PC-3 (cell line): ENCODE measurements around the gene DPH7. TPM values are rescaled to one million over a fixed set of nuclear protein-coding genes. Genes with fewer than 3 reads are reported as not detected.
"Not testable (repeated sequence)": the region's sequence is repeated elsewhere in the genome, so short reads cannot be mapped to it uniquely, and the experiment has no call there.

ENCODE experiments used
- ATAC-seq: fragments of 200-7000 bp; cut with Tn5 transposase; 2 replicates; pipeline ENCODE4 v1.9.1; 2020; ENCODE audit warnings: mild to moderate bottlenecking, moderate library complexity
- BruUV-seq: library from RNA; stranded (reverse); fragments of 400-500 nt; replicated peaks from 2 replicates; lab custom pipeline; 2021; lab: Mats Ljungman, UMichigan
- CTCF ChIA-PET: fragments of 300-600 bp; sonication (Branson Sonifier 250); formaldehyde crosslinking; loops from one replicate; lab custom pipeline; 2022; ENCODE audit warnings: antibody characterized with exemption; lab: Charles Lee
- POLR2A ChIA-PET: fragments of 300-600 bp; sonication (Branson Sonifier 250); formaldehyde crosslinking; loops from one replicate; lab custom pipeline; 2022; ENCODE audit warnings: antibody characterized with exemption; ENCODE audit not compliant: unreplicated experiment; lab: Charles Lee
- DNase-seq: peaks from one replicate; pipeline ENCODE4 v3.0.0-alpha.2; 2015
- H2AFZ ChIP-seq: fragments of 300-600 bp; sonication (generic); 2 replicates; pipeline ENCODE4 v1.6.0; 2016; ENCODE audit warnings: antibody characterized with exemption, low read length
- H3F3A ChIP-seq: fragments of 300-600 bp; sonication (generic); one replicate; pipeline ENCODE4 v1.6.0; 2017; ENCODE audit warnings: antibody characterized with exemption, low read length, control low read depth, mild to moderate bottlenecking; ENCODE audit not compliant: unreplicated experiment
- H3K27ac ChIP-seq: fragments of 300-600 bp; sonication (generic); 2 replicates; pipeline ENCODE4 v1.5.1; 2016; ENCODE audit warnings: mild to moderate bottlenecking, low read length
- H3K27me3 ChIP-seq: fragments of 300-600 bp; sonication (generic); 2 replicates; pipeline ENCODE4 v1.6.1; 2016; ENCODE audit warnings: low read length, mixed read lengths
- H3K36me3 ChIP-seq: fragments of 300-600 bp; sonication (generic); 2 replicates; pipeline ENCODE4 v1.6.1; 2016; ENCODE audit warnings: low read depth, mixed run types, low read length, mixed read lengths
- H3K4me1 ChIP-seq: fragments of 300-600 bp; sonication (generic); 2 replicates; pipeline ENCODE4 v1.5.1; 2016; ENCODE audit warnings: low read length; ENCODE audit not compliant: insufficient read depth
- H3K4me2 ChIP-seq: fragments of 300-600 bp; sonication (generic); 2 replicates; pipeline ENCODE4 v1.6.0; 2016; ENCODE audit warnings: low read length
- H3K4me3 ChIP-seq: fragments of 300-600 bp; sonication (generic); 2 replicates; pipeline ENCODE4 v1.5.1; 2016; ENCODE audit warnings: mild to moderate bottlenecking, low read length, mixed read lengths
- H3K79me2 ChIP-seq: fragments of 300-600 bp; sonication (generic); 2 replicates; pipeline ENCODE4 v1.6.1; 2017; ENCODE audit warnings: low read length, mixed read lengths
- H3K9ac ChIP-seq: fragments of 300-600 bp; sonication (generic); 2 replicates; pipeline ENCODE4 v1.6.0; 2016; ENCODE audit warnings: mild to moderate bottlenecking, low read length
- H3K9me2 ChIP-seq: fragments of 300-600 bp; sonication (generic); replicated peaks from 2 replicates; pipeline ENCODE4 v1.6.1; 2016; ENCODE audit warnings: mixed run types, low read length, mixed read lengths
- H3K9me3 ChIP-seq: fragments of 300-600 bp; sonication (generic); 2 replicates; pipeline ENCODE4 v1.6.1; 2016; ENCODE audit warnings: low read length, mixed read lengths
- H4K20me1 ChIP-seq: fragments of 300-600 bp; sonication (generic); 2 replicates; pipeline ENCODE4 v1.6.1; 2016; ENCODE audit warnings: low read length, mixed read lengths
- CTCF ChIP-seq: fragments of 300-600 bp; sonication (generic); conservative IDR thresholded peaks from 2 replicates; pipeline ENCODE4 v1.5.1; 2017; ENCODE audit warnings: antibody characterized with exemption, low read depth, mild to moderate bottlenecking, low read length
- EZH2 ChIP-seq: fragments of 300-600 bp; sonication (generic); IDR thresholded peaks from one replicate; pipeline ENCODE4 v1.6.1; 2017; ENCODE audit warnings: antibody characterized with exemption, mild to moderate bottlenecking, low read length; ENCODE audit not compliant: unreplicated experiment
- EZH2phosphoT487 ChIP-seq: fragments of 300-600 bp; sonication (generic); IDR thresholded peaks from 2 replicates; pipeline ENCODE4 v1.6.1; 2018; ENCODE audit warnings: mild to moderate bottlenecking, antibody characterized with exemption, low read length, borderline replicate concordance
- intact Hi-C: fragments of 100-400 bp; cut with micrococcal nuclease; formaldehyde crosslinking; loops from 2 replicates; pipeline ENCODE4 v1.9.0; 2023
- total RNA-seq: library from RNA; depleted of rRNA; stranded (reverse); fragments of >200 nt; gene quantifications from 2 replicates; pipeline ENCODE4 v1.2.3, GENCODE V29; 2014

Gene DPH7
- total RNA-seq, 1 experiment from 2014 or later: 35.1 TPM

GRCh38 chr9:137542486-137542885, 36.2 kb downstream of the DPH7 start:
- Histone ChIP-seq H2AFZ (no peak overlapping the region), H3K4me2 (no peak overlapping the region), H3F3A (no peaks in the 10 kb centered on the region), H3K27ac (no peak overlapping the region), H3K9me2 (no peaks in the 10 kb centered on the region), H4K20me1 (no peaks in the 10 kb centered on the region), H3K9me3 (no peaks in the 10 kb centered on the region), H3K9ac (no peak overlapping the region), H3K27me3 (no peaks in the 10 kb centered on the region), H3K79me2 (no peaks in the 10 kb centered on the region), H3K36me3 (no peaks in the 10 kb centered on the region), H3K4me1 (no peaks in the 10 kb centered on the region), H3K4me3 (no peak overlapping the region)
- no peak for ATAC-seq
- ChIA-PET CTCF (no interaction called here), POLR2A (no interaction called here)
- BruUV-seq: no TSS peak
- TF ChIP-seq CTCF: no peak
- intact Hi-C loops: no loop called here
- no peak for DNase-seq

GRCh38 chr9:137540536-137540935, 38.2 kb downstream of the DPH7 start:
- Histone ChIP-seq H3K79me2 (no peaks in the 10 kb centered on the region), H3K4me2 (no peak overlapping the region), H3K9ac (no peak overlapping the region), H3K36me3 (no peaks in the 10 kb centered on the region), H3K27me3 (no peaks in the 10 kb centered on the region), H3K9me2 (no peaks in the 10 kb centered on the region), H3K9me3 (no peaks in the 10 kb centered on the region), H3K27ac (no peak overlapping the region), H3K4me1 (no peaks in the 10 kb centered on the region), H3F3A (no peaks in the 10 kb centered on the region), H3K4me3 (no peak overlapping the region), H2AFZ (no peak overlapping the region), H4K20me1 (no peaks in the 10 kb centered on the region)
- DNase-seq: no peak
- ChIA-PET POLR2A (no interaction called here), CTCF (no interaction called here)
- TF ChIP-seq EZH2 (no peak), EZH2phosphoT487 (no peak), CTCF (no peak)
- intact Hi-C loops: no loop called here
- ATAC-seq: no peak
- no TSS peak for BruUV-seq

- Histone ChIP-seq H3K79me2 (no peaks in the 10 kb centered on the region), H3K4me2 (no peak overlapping the region), H3K9me3 (no peaks in the 10 kb centered on the region), H3K4me3 (no peak overlapping the region), H3K9me2 (no peaks in the 10 kb centered on the region), H3K4me1 (peaks cover 7% of the 10 kb centered on the region), H2AFZ (no peak overlapping the region), H4K20me1 (no peaks in the 10 kb centered on the region), H3F3A (no peaks in the 10 kb centered on the region), H3K36me3 (no peaks in the 10 kb centered on the region), H3K27me3 (no peaks in the 10 kb centered on the region), H3K9ac (no peak overlapping the region), H3K27ac (no peak overlapping the region)
- ATAC-seq: no peak
- ChIA-PET CTCF (no interaction called here), POLR2A (no interaction called here)
- BruUV-seq: no TSS peak
- TF ChIP-seq EZH2phosphoT487 (no peak), EZH2 (no peak), CTCF (no peak)
- DNase-seq: no peak
- intact Hi-C loops: no loop called here
These were observed 40.7 kb downstream of the DPH7 start for GRCh38 chr9:137538058-137538457.

GRCh38 chr9:137536594-137537131, 42.1 kb downstream of the DPH7 start:
- H2AFZ ChIP-seq, H3K4me2 ChIP-seq, H4K20me1 ChIP-seq, POLR2A ChIA-PET, BruUV-seq, H3K9me3 ChIP-seq, CTCF ChIA-PET, DNase-seq, H3K9ac ChIP-seq, H3F3A ChIP-seq, H3K4me3 ChIP-seq, H3K27ac ChIP-seq, intact Hi-C loops, H3K36me3 ChIP-seq, H3K9me2 ChIP-seq, H3K4me1 ChIP-seq, H3K79me2 ChIP-seq, H3K27me3 ChIP-seq, ATAC-seq: not testable (repeated sequence)
